NCI-H187 (cell line): Measurements from ENCODE around the gene CSNK1A1L.

Experiments
- DNase-seq, 2 experiments: peaks; one replicate each; lab custom pipeline; 2025; lab: John Stamatoyannopoulos, UW

The CSNK1A1L gene

GRCh38 chr13:37105251-37105714 is at the start of gene CSNK1A1L:
CSNK1A1L (minus strand) TSS chr13:37105664; CDS start chr13:37105256, 408 bp downstream.
- no peak for DNase-seq

GRCh38 chr13:37149380-37149779 is 43.9 kb upstream of the CSNK1A1L start:
- no peak for DNase-seq

- no peak for DNase-seq
These were observed 43.0 kb upstream of the CSNK1A1L start for GRCh38 chr13:37148501-37148900.

- no peak for DNase-seq
These were observed 39.2 kb upstream of the CSNK1A1L start for GRCh38 chr13:37144661-37145060.

GRCh38 chr13:37143911-37144310 is 38.4 kb upstream of the CSNK1A1L start:
- no peak for DNase-seq

GRCh38 chr13:37142877-37143276 is 37.4 kb upstream of the CSNK1A1L start:
- no peak for DNase-seq

- DNase-seq, result no peak
These were observed 35.5 kb upstream of the CSNK1A1L start for GRCh38 chr13:37141011-37141410.

- DNase-seq, result no peak
These were observed 33.9 kb upstream of the CSNK1A1L start for GRCh38 chr13:37139356-37139755.

GRCh38 chr13:37138926-37139325 is 33.5 kb upstream of the CSNK1A1L start:
- no peak for DNase-seq

GRCh38 chr13:37138169-37138568 is 32.7 kb upstream of the CSNK1A1L start:
- no peak for DNase-seq

- no peak for DNase-seq
These were observed 31.2 kb upstream of the CSNK1A1L start for GRCh38 chr13:37136633-37137032.

GRCh38 chr13:37136187-37136586 is 30.7 kb upstream of the CSNK1A1L start:
- DNase-seq, result no peak

GRCh38 chr13:37134411-37135041 is 29.1 kb upstream of the CSNK1A1L start:
- no peak for DNase-seq

- DNase-seq, result no peak
These were observed 26.7 kb upstream of the CSNK1A1L start for GRCh38 chr13:37132211-37132610.

- no peak for DNase-seq
These were observed 25.6 kb upstream of the CSNK1A1L start for GRCh38 chr13:37131092-37131491.

- no peak for DNase-seq
These were observed 24.4 kb upstream of the CSNK1A1L start for GRCh38 chr13:37129866-37130265.

GRCh38 chr13:37127691-37128241 is 22.3 kb upstream of the CSNK1A1L start:
- DNase-seq, result no peak

GRCh38 chr13:37123337-37123736 is 17.9 kb upstream of the CSNK1A1L start:
- DNase-seq, result peak; percentile 15 to 36

- DNase-seq, result no peak
These were observed 12.6 kb upstream of the CSNK1A1L start for GRCh38 chr13:37118016-37118415.

GRCh38 chr13:37114250-37114649 is 8.8 kb upstream of the CSNK1A1L start:
- DNase-seq, result no peak

- DNase-seq, result peak; percentile 55 to 67
These were observed 8.1 kb upstream of the CSNK1A1L start for GRCh38 chr13:37113534-37113933.

- peak; percentile 9 to 16 for DNase-seq
These were observed 3.7 kb upstream of the CSNK1A1L start for GRCh38 chr13:37109051-37109678.

- DNase-seq, result no peak
These were observed 2.4 kb upstream of the CSNK1A1L start for GRCh38 chr13:37107868-37108267.
